ENCODE results near the gene GSDMA. TPM values are rescaled to one million over a fixed set of nuclear protein-coding genes. Genes with fewer than 3 reads are reported as not detected.

Gene GSDMA
- total and polyA plus RNA-seq, 9 donors = 0.09 to 0.24 (median 0.17) TPM; not detected in 1

GRCh38 chr17:40021451-40021971 lies 58.7 kb downstream of the GSDMA start:
- no peak overlapping the region for H3K4me3 ChIP-seq (ENCODE audit: low read length)
- 50% methylated on average over 4 of the region's 9 CpGs for WGBS (ENCODE audit: insufficient coverage)
- no peaks in the 10 kb centered on the region for H3K9me3 ChIP-seq (replicated peaks; ENCODE audit: control insufficient read depth, low read depth, low read length)
- peak; percentile 59 for DNase-seq
- H3K27ac ChIP-seq (ENCODE audit: low read length) = peak overlapping the region; percentile 75
- peaks cover 79% of the 10 kb centered on the region for H3K4me1 ChIP-seq (ENCODE audit: control insufficient read depth, insufficient read depth, low read length)
- no peaks in the 10 kb centered on the region for H3K27me3 ChIP-seq (ENCODE audit: control insufficient read depth, insufficient read depth, low read length)
- H3K36me3 ChIP-seq (ENCODE audit: control insufficient read depth, insufficient read depth, low read length) = peaks cover 66% of the 10 kb centered on the region

- peaks cover 75% of the 10 kb centered on the region for H3K4me1 ChIP-seq (ENCODE audit: control insufficient read depth, insufficient read depth, low read length)
- WGBS (ENCODE audit: insufficient coverage) = 89% methylated on average over 9 of the region's 9 CpGs
These were observed 59.7 kb downstream of the GSDMA start for GRCh38 chr17:40022497-40022896.

GRCh38 chr17:40022961-40023541 lies 60.2 kb downstream of the GSDMA start:
- H3K9me3 ChIP-seq (replicated peaks; ENCODE audit: control insufficient read depth, low read depth, low read length) = no peaks in the 10 kb centered on the region
- H3K36me3 ChIP-seq (ENCODE audit: control insufficient read depth, insufficient read depth, low read length) = peaks cover 80% of the 10 kb centered on the region
- 85% methylated on average over 14 of the region's 19 CpGs for WGBS (ENCODE audit: insufficient coverage)
- H3K4me3 ChIP-seq (ENCODE audit: low read length) = no peak overlapping the region
- DNase-seq = no peak
- H3K27ac ChIP-seq (ENCODE audit: low read length) = peak overlapping the region; percentile 47
- H3K4me1 ChIP-seq (ENCODE audit: control insufficient read depth, insufficient read depth, low read length) = peaks cover 69% of the 10 kb centered on the region
- no peaks in the 10 kb centered on the region for H3K27me3 ChIP-seq (ENCODE audit: control insufficient read depth, insufficient read depth, low read length)

More at GRCh38 chr17:40022497-40022896, 59.7 kb downstream of the GSDMA start:
- DNase-seq = no peak
- Histone ChIP-seq H3K27me3 (ENCODE audit: control insufficient read depth, insufficient read depth, low read length) (no peaks in the 10 kb centered on the region), H3K9me3 (replicated peaks; ENCODE audit: control insufficient read depth, low read depth, low read length) (no peaks in the 10 kb centered on the region), H3K36me3 (ENCODE audit: control insufficient read depth, insufficient read depth, low read length) (peaks cover 75% of the 10 kb centered on the region), H3K27ac (ENCODE audit: low read length) (peak overlapping the region; percentile 75), H3K4me3 (ENCODE audit: low read length) (no peak overlapping the region)

- Histone ChIP-seq H3K4me1 (ENCODE audit: control insufficient read depth, insufficient read depth, low read length) (peaks cover 62% of the 10 kb centered on the region), H3K9me3 (replicated peaks; ENCODE audit: control insufficient read depth, low read depth, low read length) (no peaks in the 10 kb centered on the region), H3K27ac (ENCODE audit: low read length) (peak overlapping the region; percentile 47), H3K4me3 (ENCODE audit: low read length) (no peak overlapping the region), H3K36me3 (ENCODE audit: control insufficient read depth, insufficient read depth, low read length) (peaks cover 85% of the 10 kb centered on the region), H3K27me3 (ENCODE audit: control insufficient read depth, insufficient read depth, low read length) (no peaks in the 10 kb centered on the region)
- no CpG with 5 or more reads among the region's 10 CpGs for WGBS (ENCODE audit: insufficient coverage)
- DNase-seq = no peak
These were observed 60.9 kb downstream of the GSDMA start for GRCh38 chr17:40023590-40024292.

DNA sequence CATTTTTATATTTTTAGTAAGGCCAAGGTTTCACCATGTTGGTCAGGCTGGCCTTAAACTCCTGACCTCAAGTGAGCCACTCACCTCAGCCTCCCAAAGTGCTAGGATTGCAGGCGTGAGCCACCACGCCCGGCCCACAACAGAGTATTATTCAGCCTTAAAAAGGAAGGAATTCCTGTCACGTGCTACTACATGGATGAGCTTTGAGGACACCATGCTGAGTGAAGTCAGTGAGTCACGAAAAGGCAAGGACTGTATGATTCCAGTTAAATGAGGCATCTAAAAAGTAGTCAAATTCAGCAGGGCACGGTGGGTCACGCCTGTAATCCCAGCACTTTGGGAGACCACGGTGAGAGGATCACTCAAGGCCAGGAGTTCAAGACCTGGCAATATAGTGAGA lies 62.1 kb downstream of the GSDMA start:
- Histone ChIP-seq H3K4me1 (ENCODE audit: control insufficient read depth, insufficient read depth, low read length) (peaks cover 51% of the 10 kb centered on the region), H3K27me3 (ENCODE audit: control insufficient read depth, insufficient read depth, low read length) (no peaks in the 10 kb centered on the region), H3K36me3 (ENCODE audit: control insufficient read depth, insufficient read depth, low read length) (peaks cover 87% of the 10 kb centered on the region), H3K27ac (ENCODE audit: low read length) (no peak overlapping the region), H3K4me3 (ENCODE audit: low read length) (no peak overlapping the region), H3K9me3 (replicated peaks; ENCODE audit: control insufficient read depth, low read depth, low read length) (no peaks in the 10 kb centered on the region)
- 91% methylated on average over 8 of the region's 8 CpGs for WGBS (ENCODE audit: insufficient coverage)
- no peak for DNase-seq

GRCh38 chr17:40025559-40025958 lies 62.8 kb downstream of the GSDMA start:
- 100% methylated on average over 1 of the region's 2 CpGs for whole genome bisulfite sequencing (ENCODE audit: insufficient coverage)
- Histone ChIP-seq H3K4me3 (ENCODE audit: low read length) (no peak overlapping the region), H3K36me3 (ENCODE audit: control insufficient read depth, insufficient read depth, low read length) (peaks cover 87% of the 10 kb centered on the region), H3K27me3 (ENCODE audit: control insufficient read depth, insufficient read depth, low read length) (no peaks in the 10 kb centered on the region), H3K4me1 (ENCODE audit: control insufficient read depth, insufficient read depth, low read length) (peaks cover 44% of the 10 kb centered on the region), H3K9me3 (replicated peaks; ENCODE audit: control insufficient read depth, low read depth, low read length) (no peaks in the 10 kb centered on the region), H3K27ac (ENCODE audit: low read length) (no peak overlapping the region)
- no peak for DNase-seq

- H3K36me3 ChIP-seq (ENCODE audit: control insufficient read depth, insufficient read depth, low read length) = peaks cover 90% of the 10 kb centered on the region
- peaks cover 38% of the 10 kb centered on the region for H3K4me1 ChIP-seq (ENCODE audit: control insufficient read depth, insufficient read depth, low read length)
- no peak overlapping the region for H3K27ac ChIP-seq (ENCODE audit: low read length)
- DNase-seq = no peak
- no peaks in the 10 kb centered on the region for H3K27me3 ChIP-seq (ENCODE audit: control insufficient read depth, insufficient read depth, low read length)
- no peaks in the 10 kb centered on the region for H3K9me3 ChIP-seq (replicated peaks; ENCODE audit: control insufficient read depth, low read depth, low read length)
- no peak overlapping the region for H3K4me3 ChIP-seq (ENCODE audit: low read length)
- 88% methylated on average over 15 of the region's 22 CpGs for WGBS (ENCODE audit: insufficient coverage)
These were observed 63.4 kb downstream of the GSDMA start for GRCh38 chr17:40025991-40026815.

- peak; percentile 89 for DNase-seq
- Histone ChIP-seq H3K9me3 (replicated peaks; ENCODE audit: control insufficient read depth, low read depth, low read length) (no peaks in the 10 kb centered on the region), H3K4me1 (ENCODE audit: control insufficient read depth, insufficient read depth, low read length) (peaks cover 30% of the 10 kb centered on the region), H3K4me3 (ENCODE audit: low read length) (no peak overlapping the region), H3K27me3 (ENCODE audit: control insufficient read depth, insufficient read depth, low read length) (no peaks in the 10 kb centered on the region), H3K27ac (ENCODE audit: low read length) (no peak overlapping the region), H3K36me3 (ENCODE audit: control insufficient read depth, insufficient read depth, low read length) (peaks cover 89% of the 10 kb centered on the region)
- 34% methylated on average over 30 of the region's 33 CpGs for WGBS (ENCODE audit: insufficient coverage)
These were observed 64.2 kb downstream of the GSDMA start for GRCh38 chr17:40026816-40027613.
